Erythroblast (primary cell): Measurements from ENCODE around the gene CDHR3.

Experiments used
- GATA1 ChIP-seq: IDR thresholded peaks from 2 replicates; pipeline ENCODE4 v1.6.1; 2011; ENCODE audit warnings: low read depth, mild to moderate bottlenecking, control low read depth, low read length, moderate library complexity
- POLR2A ChIP-seq: IDR thresholded peaks from 2 replicates; pipeline ENCODE4 v1.6.1; 2011; ENCODE audit warnings: mild to moderate bottlenecking, low read length

GRCh38 chr7:106034383-106034782 lies 71.3 kb downstream of the CDHR3 start:
- TF ChIP-seq POLR2A (no peak), GATA1 (no peak)
